K562 (cell line): ENCODE measurements around the gene NPAS1.
A peak's percentile ranks its signal among the peaks of the same experiment; 100 is the strongest.

Source experiments
- BDP1 ChIP-seq: IDR thresholded peaks from 3 replicates; pipeline ENCODE4 v1.6.1; 2011; ENCODE audit not compliant: insufficient read length, insufficient read depth
- CBFB ChIP-seq: sonication (generic); formaldehyde crosslinking; IDR thresholded peaks from 2 replicates; pipeline ENCODE4 v1.4.0; 2020; ENCODE audit warnings: mild to moderate bottlenecking, missing genetic modification reagents
- EP300 ChIP-seq: IDR thresholded peaks from 2 replicates; pipeline ENCODE4 v1.6.1; 2012; ENCODE audit warnings: low read length, improper control_type of control experiment
- FOS ChIP-seq: IDR thresholded peaks from 3 replicates; pipeline ENCODE4 v1.6.1; 2011; ENCODE audit not compliant: insufficient read length; ENCODE audit errors: extremely low read depth
- JUND ChIP-seq, 2 experiments: IDR thresholded peaks; 2 replicates in 1 of 2; 3 replicates in 1 of 2; pipeline ENCODE4 v1.6.1; 2011; ENCODE audit warnings: borderline replicate concordance in 2 of 2, low read depth in 2 of 2, low read length in 2 of 2, improper control_type of control experiment in 1 of 2, missing biosample characterization in 1 of 2, missing genetic modification characterization in 1 of 2, missing genetic modification reagents in 1 of 2
- POLR2AphosphoS5 ChIP-seq: IDR thresholded peaks from 2 replicates; pipeline ENCODE4 v1.6.1; 2011; ENCODE audit warnings: mild to moderate bottlenecking, low read depth, low read length, moderate library complexity; ENCODE audit not compliant: control insufficient read depth, insufficient read depth
- RAD21 ChIP-seq, 2 experiments: fragments of 250-450 bp in 1 of 2; fragments of 450-650 bp in 1 of 2; sonication (Bioruptor Pico) in 1 of 2; formaldehyde crosslinking in 1 of 2; IDR thresholded peaks in 1 of 2; conservative IDR thresholded peaks in 1 of 2; 2 replicates each; pipeline versions ENCODE4 v1.4.0 to v1.8.0; 2020 to 2022; ENCODE audit warnings: mild to moderate bottlenecking in 2 of 2, moderate library complexity in 1 of 2
- RBM34 ChIP-seq: fragments of 200-400 bp; formaldehyde crosslinking; IDR thresholded peaks from 2 replicates; pipeline ENCODE4 v1.6.1; 2018; ENCODE audit warnings: low read length, borderline replicate concordance; ENCODE audit not compliant: insufficient read depth
- SP2 ChIP-seq: IDR thresholded peaks from 2 replicates; pipeline ENCODE4 v1.6.1; 2011; ENCODE audit warnings: mild to moderate bottlenecking, low read depth, low read length, moderate library complexity; ENCODE audit not compliant: poor library complexity, severe bottlenecking; ENCODE audit errors: extremely low read depth
- ZNF639 ChIP-seq, 2 experiments: fragments of 200-800 bp in 1 of 2; sonication (Bioruptor generic) in 1 of 2; sonication (generic) in 1 of 2; formaldehyde crosslinking in 1 of 2; IDR thresholded peaks in 1 of 2; conservative IDR thresholded peaks in 1 of 2; 2 replicates each; pipeline versions ENCODE4 v1.5.0 to v1.6.1; 2016 to 2020; ENCODE audit warnings: missing compliant biosample characterization in 1 of 2, missing genetic modification characterization in 1 of 2, missing genetic modification reagents in 1 of 2
- ZNF707 ChIP-seq: fragments of 250-450 bp; sonication (Bioruptor Pico); conservative IDR thresholded peaks from 2 replicates; pipeline ENCODE4 v1.8.0; 2022; ENCODE audit warnings: inconsistent platforms, mild to moderate bottlenecking, moderate library complexity
- TF ChIP-seq, protein P1 (sequence below): fragments of 450-650 bp; formaldehyde crosslinking; IDR thresholded peaks from 2 replicates; pipeline ENCODE4 v1.4.0; 2020; ENCODE audit warnings: mild to moderate bottlenecking
- TF ChIP-seq, protein P2 (sequence below): sonication (generic); formaldehyde crosslinking; IDR thresholded peaks from 2 replicates; pipeline ENCODE4 v1.8.1; 2022; ENCODE audit warnings: missing genetic modification reagents
- TF ChIP-seq, protein P3 (sequence below), 3 experiments: IDR thresholded peaks in 2 of 3; conservative IDR thresholded peaks in 1 of 3; 2 replicates each; pipeline ENCODE4 v1.5.1; 2011 to 2012; ENCODE audit warnings: low read length in 3 of 3, mild to moderate bottlenecking in 3 of 3, control low read depth in 2 of 3, improper control_type of control experiment in 1 of 3, inconsistent platforms in 1 of 3, low read depth in 1 of 3, mixed read lengths in 1 of 3, moderate library complexity in 1 of 3; ENCODE audit not compliant: insufficient read depth in 2 of 3

GRCh38 chr19:47036097-47036651, 16.5 kb downstream of the NPAS1 start:
- TF ChIP-seq POLR2AphosphoS5: no peak
- TF ChIP-seq ZNF639 (CRISPR knock-in tag; conservative IDR thresholded peaks at IDR 0.05 in 1 of 2, IDR thresholded peaks at IDR 0.05 in 1 of 2): no peak
- TF ChIP-seq, protein P1, sequence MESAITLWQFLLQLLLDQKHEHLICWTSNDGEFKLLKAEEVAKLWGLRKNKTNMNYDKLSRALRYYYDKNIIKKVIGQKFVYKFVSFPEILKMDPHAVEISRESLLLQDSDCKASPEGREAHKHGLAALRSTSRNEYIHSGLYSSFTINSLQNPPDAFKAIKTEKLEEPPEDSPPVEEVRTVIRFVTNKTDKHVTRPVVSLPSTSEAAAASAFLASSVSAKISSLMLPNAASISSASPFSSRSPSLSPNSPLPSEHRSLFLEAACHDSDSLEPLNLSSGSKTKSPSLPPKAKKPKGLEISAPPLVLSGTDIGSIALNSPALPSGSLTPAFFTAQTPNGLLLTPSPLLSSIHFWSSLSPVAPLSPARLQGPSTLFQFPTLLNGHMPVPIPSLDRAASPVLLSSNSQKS (CRISPR knock-in tag): no peak
- no peak; a peak in 1 of 4 replicates for TF ChIP-seq RAD21 (CRISPR knock-in tag; conservative IDR thresholded peaks at IDR 0.05 in 1 of 2, IDR thresholded peaks at IDR 0.05 in 1 of 2)
- TF ChIP-seq JUND (IDR thresholded peaks at IDR 0.05; ENCODE audit: borderline replicate concordance, low read depth, low read length): no peak
- TF ChIP-seq JUND (tag; IDR thresholded peaks at IDR 0.05; ENCODE audit: borderline replicate concordance, low read depth, low read length): no peak
- no peak for TF ChIP-seq CBFB (CRISPR knock-in tag)
- TF ChIP-seq ZNF707: no peak
- TF ChIP-seq EP300: no peak
- TF ChIP-seq FOS: no peak
- TF ChIP-seq, protein P2, sequence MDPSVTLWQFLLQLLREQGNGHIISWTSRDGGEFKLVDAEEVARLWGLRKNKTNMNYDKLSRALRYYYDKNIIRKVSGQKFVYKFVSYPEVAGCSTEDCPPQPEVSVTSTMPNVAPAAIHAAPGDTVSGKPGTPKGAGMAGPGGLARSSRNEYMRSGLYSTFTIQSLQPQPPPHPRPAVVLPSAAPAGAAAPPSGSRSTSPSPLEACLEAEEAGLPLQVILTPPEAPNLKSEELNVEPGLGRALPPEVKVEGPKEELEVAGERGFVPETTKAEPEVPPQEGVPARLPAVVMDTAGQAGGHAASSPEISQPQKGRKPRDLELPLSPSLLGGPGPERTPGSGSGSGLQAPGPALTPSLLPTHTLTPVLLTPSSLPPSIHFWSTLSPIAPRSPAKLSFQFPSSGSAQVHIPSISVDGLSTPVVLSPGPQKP: no peak
- TF ChIP-seq BDP1: no peak
- no peak for TF ChIP-seq SP2
- TF ChIP-seq, protein P3, sequence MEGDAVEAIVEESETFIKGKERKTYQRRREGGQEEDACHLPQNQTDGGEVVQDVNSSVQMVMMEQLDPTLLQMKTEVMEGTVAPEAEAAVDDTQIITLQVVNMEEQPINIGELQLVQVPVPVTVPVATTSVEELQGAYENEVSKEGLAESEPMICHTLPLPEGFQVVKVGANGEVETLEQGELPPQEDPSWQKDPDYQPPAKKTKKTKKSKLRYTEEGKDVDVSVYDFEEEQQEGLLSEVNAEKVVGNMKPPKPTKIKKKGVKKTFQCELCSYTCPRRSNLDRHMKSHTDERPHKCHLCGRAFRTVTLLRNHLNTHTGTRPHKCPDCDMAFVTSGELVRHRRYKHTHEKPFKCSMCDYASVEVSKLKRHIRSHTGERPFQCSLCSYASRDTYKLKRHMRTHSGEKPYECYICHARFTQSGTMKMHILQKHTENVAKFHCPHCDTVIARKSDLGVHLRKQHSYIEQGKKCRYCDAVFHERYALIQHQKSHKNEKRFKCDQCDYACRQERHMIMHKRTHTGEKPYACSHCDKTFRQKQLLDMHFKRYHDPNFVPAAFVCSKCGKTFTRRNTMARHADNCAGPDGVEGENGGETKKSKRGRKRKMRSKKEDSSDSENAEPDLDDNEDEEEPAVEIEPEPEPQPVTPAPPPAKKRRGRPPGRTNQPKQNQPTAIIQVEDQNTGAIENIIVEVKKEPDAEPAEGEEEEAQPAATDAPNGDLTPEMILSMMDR (IDR thresholded peaks at IDR 0.05 in 2 of 3, conservative IDR thresholded peaks at IDR 0.05 in 1 of 3; ENCODE audit: insufficient read depth in 2 of 3, low read depth in 1 of 3, low read length in 3 of 3): 0 out of 6 replicates have a peak, but pooled peaks of 1 of the 3 experiments have one; percentile 53
- TF ChIP-seq RBM34: no peak
